Measurements from ENCODE around the gene TACR2.

The TACR2 gene

GRCh38 chr10:69416695-69417094 is at the start of gene TACR2:
TSS of gene TACR2 (minus strand) at chr10:69416918. CDS start at chr10:69416323, 595 bp downstream.
- DNase-seq = no peak

- DNase-seq = no peak
Observed at GRCh38 chr10:69466158-69466490, 49.4 kb upstream of the TACR2 start.

- peak; percentile 54 for DNase-seq
Observed at GRCh38 chr10:69465457-69466157, 48.9 kb upstream of the TACR2 start.

- DNase-seq = peak; percentile 52
Observed at GRCh38 chr10:69464801-69465401, 48.2 kb upstream of the TACR2 start.

- no peak for DNase-seq
Observed at GRCh38 chr10:69464401-69464800, 47.7 kb upstream of the TACR2 start.

GRCh38 chr10:69463886-69464285 is 47.2 kb upstream of the TACR2 start:
- DNase-seq = no peak

- DNase-seq = no peak
Observed at GRCh38 chr10:69461243-69462025, 44.7 kb upstream of the TACR2 start.

- DNase-seq = no peak
Observed at GRCh38 chr10:69460576-69461242, 44.0 kb upstream of the TACR2 start.

- DNase-seq = no peak
Observed at GRCh38 chr10:69459893-69460575, 43.3 kb upstream of the TACR2 start.

GRCh38 chr10:69459101-69459790 is 42.5 kb upstream of the TACR2 start:
- no peak for DNase-seq

GRCh38 chr10:69458430-69459100 is 41.8 kb upstream of the TACR2 start:
- DNase-seq = no peak

- DNase-seq = no peak
Observed at GRCh38 chr10:69457771-69458237, 41.1 kb upstream of the TACR2 start.

GRCh38 chr10:69456880-69457693 is 40.4 kb upstream of the TACR2 start:
- peak; percentile 47 for DNase-seq

GRCh38 chr10:69455006-69455763 is 38.5 kb upstream of the TACR2 start:
- DNase-seq = no peak

- DNase-seq = no peak
Observed at GRCh38 chr10:69453795-69454194, 37.1 kb upstream of the TACR2 start.

GRCh38 chr10:69452676-69453415 is 36.1 kb upstream of the TACR2 start:
- DNase-seq = no peak

GRCh38 chr10:69451784-69452251 is 35.1 kb upstream of the TACR2 start:
- DNase-seq = no peak

- no peak for DNase-seq
Observed at GRCh38 chr10:69451209-69451783, 34.6 kb upstream of the TACR2 start, which contains the start of gene TSPAN15. TSS of gene TSPAN15 (plus strand) at chr10:69451465. CDS start at chr10:69451595, 130 bp downstream.
